Epithelial cell of proximal tubule (primary cell): Measurements from ENCODE around the gene CCNL2. TPM values are rescaled to one million over a fixed set of nuclear protein-coding genes. Genes with fewer than 3 reads are reported as not detected.

Experiments used
- DNase-seq: peaks from one replicate; pipeline ENCODE4 v3.0.0-alpha.2; 2011; ENCODE audit warnings: low read depth
- H3K4me3 ChIP-seq: 2 replicates; pipeline ENCODE4 v1.5.1; 2011; ENCODE audit warnings: low read depth, mild to moderate bottlenecking, low read length
- CTCF ChIP-seq: conservative IDR thresholded peaks from 2 replicates; pipeline ENCODE4 v1.5.1; 2012; ENCODE audit warnings: low read depth, mild to moderate bottlenecking, low read length
- total RNA-seq: library from RNA; depleted of rRNA; stranded (reverse); fragments of >200 nt; gene quantifications from 2 replicates; pipeline ENCODE4 v1.2.3, GENCODE V29; 2015

Gene CCNL2
- total RNA-seq, 1 donor from 2014 or later, result 96.3 TPM

- TF ChIP-seq CTCF, result no peak
- no peak overlapping the region for H3K4me3 ChIP-seq
- DNase-seq, result no peak
Observed at GRCh38 chr1:1351511-1352427, 47.4 kb downstream of the CCNL2 start.

DNA sequence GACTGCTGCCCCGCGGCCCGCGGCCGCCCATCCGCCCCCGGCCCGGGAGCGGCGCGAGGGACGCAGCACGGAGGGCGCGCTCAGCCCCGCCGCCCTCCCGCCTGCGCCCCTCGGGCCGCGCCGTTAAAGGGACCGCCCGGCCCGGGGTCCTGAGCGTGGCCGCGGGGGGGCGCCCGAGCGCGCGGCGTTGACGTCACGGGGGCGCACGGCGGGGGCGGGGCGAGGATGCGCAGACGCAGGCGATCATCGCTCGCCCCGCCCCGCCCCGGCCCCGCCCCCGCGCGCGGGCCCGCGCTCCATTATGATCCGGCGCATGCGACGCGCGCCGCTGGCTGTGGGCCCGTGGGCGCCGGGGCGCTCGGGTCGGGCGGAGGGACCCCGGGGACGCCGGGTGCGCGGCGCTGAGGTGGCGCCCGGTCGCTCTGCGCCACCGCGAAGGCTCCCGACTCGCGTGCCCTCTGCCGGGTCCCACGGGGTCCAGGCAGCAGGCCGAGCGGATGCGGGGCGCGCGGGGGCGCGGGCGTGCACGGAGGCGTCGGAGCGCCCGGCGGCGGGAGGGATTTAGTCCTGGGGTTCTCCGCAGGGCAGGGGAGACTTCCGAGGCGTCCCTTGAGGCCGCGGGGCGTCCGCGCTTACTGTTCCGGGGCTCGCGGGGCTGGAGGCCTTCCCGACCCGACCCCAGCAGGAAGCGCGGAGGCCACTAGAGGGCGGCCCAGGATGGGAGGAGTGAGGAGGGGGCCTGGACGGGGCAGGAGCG is 49.7 kb downstream of the CCNL2 start, which contains the start of gene DVL1:
Gene DVL1 (minus strand): TSS at position 163 of the 757 bp plus-strand sequence. CDS start 353 bp downstream, outside the sequence.
- peak; percentile 45 for TF ChIP-seq CTCF
- DNase-seq, result no peak
- H3K4me3 ChIP-seq, result peak within 1 kb of the TSS; percentile 84

DNA sequence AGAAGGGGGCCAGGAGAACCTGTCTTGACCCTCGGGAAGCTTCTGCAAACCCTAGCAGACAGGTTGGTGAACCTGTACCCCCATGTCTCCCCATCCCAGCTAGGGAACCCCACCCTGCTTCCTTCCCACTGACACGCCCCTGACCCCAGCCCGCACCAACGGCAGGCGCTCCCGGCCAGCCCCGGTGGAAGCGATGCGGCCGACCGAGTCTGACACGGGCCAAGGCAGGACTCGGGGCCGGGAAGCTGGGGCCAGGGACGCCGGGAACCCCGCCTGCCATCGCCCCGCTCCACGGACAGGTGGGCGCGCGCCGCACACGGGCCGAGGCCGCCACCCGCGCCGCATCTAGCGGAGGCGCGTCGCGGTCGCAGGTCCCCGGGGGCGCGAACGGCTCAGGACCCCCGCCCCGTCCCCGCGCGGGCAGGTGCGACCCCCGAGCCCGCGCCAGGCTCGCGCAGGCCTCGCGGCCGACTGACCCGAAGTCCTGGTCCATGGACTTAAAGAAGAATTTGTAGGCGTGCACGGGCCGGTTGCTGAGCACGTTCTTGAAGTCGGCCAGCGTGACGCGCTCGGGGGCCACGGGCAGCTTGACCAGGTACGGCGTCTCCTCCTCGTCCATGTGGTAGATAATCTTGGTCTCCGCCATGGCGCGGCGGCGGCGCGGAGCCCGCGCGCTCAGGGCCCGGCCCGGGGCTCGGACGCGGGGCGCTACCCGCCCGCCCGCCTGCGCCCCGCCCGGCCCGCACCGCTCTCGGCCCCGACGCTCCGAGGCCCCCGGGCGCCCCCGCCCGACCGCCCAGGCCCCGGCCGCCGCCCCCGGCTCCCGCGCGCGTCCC is 50.5 kb downstream of the CCNL2 start:
- no peak for TF ChIP-seq CTCF
- H3K4me3 ChIP-seq, result peak overlapping the region; percentile 84
- no peak for DNase-seq

DNA sequence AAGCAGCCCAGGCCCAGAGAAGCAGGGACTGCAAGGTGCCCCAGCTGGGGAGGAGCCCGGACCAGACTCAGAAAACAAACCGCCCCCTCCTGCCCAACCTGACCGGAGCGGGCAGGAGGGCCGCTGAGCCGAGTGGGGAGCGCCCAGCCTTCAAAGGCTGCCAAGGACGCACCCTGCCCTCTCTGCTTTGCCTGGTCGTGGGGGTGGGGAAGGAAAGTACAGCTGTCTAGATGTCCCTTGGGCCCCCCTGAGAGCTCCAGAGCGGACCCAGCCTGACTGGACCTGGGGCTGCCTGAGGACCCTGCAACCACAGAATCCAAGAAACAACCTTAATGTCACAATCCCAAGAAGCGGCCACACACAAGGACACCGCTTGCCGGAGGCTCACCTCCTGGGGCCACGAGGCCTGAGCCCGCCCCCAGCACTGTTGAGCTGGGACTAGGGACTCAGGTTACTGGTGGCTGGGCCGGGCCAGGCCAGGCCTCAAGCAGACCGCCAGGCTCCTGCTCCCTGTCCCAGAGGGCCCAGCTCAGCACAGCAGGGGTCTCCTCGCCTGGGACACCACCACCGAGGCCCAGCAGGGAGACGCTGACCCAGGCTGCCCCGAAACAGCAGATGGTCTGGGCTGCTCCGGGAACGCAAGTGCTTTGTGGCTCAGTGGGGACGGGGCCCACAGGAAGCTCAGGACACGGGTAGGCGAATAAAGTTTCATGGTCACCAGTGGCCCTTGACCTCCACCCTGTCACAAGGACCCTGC is 51.3 kb downstream of the CCNL2 start:
- peak overlapping the region; percentile 84 for H3K4me3 ChIP-seq
- no peak for DNase-seq

DNA sequence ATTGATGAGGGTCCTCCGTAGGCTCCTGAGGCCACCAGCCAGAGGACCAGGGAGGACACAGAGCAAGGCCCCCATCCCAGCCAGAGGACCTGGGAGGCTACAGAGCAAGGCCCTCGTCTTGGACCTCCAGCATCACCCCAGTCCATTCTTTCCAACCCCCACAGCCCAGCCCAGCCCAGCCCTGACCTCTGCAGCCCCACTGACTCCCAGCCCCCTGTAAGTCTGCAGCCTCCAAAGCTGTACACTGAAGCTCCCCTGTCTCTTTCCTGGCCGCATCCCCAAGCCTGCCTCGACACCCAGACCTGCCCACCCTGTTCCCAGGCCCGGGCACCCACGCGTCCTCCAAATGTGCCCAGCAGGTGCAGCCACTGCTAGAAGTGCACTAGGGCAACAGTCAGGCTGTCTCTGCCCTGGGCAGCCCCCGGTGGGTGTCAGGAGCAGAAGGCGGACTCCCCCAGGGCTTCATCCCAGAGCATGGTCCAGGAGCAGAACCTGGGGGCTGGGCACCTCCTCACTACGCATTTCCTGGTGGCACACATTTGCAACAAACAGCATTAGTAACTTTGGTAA is 52.0 kb downstream of the CCNL2 start:
- peak overlapping the region; percentile 84 for H3K4me3 ChIP-seq
- no peak for DNase-seq
- no peak for TF ChIP-seq CTCF

More for the DNA sequence above, 51.3 kb downstream of the CCNL2 start:
- no peak for TF ChIP-seq CTCF
